ENCODE results near the gene DENND4C.

Gene DENND4C

GRCh38 chr9:19372567-19372966, 142.1 kb downstream of the DENND4C start:
- TF ChIP-seq CTCF (conservative IDR thresholded peaks at IDR 0.05; ENCODE audit: low read depth, low read length): no peak
- DNase-seq (ENCODE audit: low read depth): no peak
- no peak overlapping the region for H3K4me3 ChIP-seq (ENCODE audit: low read depth, low read length)

GRCh38 chr9:19373527-19373926, 143.0 kb downstream of the DENND4C start:
- DNase-seq (ENCODE audit: low read depth): no peak
- no peak overlapping the region for H3K4me3 ChIP-seq (ENCODE audit: low read depth, low read length)
- TF ChIP-seq CTCF (conservative IDR thresholded peaks at IDR 0.05; ENCODE audit: low read depth, low read length): no peak

- no peak overlapping the region for H3K4me3 ChIP-seq (ENCODE audit: low read depth, low read length)
- TF ChIP-seq CTCF (conservative IDR thresholded peaks at IDR 0.05; ENCODE audit: low read depth, low read length): no peak
- DNase-seq (ENCODE audit: low read depth): peak; percentile 37
Measured at GRCh38 chr9:19375538-19375937, 145.0 kb downstream of the DENND4C start.

GRCh38 chr9:19376931-19377330, 146.4 kb downstream of the DENND4C start:
- no peak overlapping the region for H3K4me3 ChIP-seq (ENCODE audit: low read depth, low read length)
- no peak for TF ChIP-seq CTCF (conservative IDR thresholded peaks at IDR 0.05; ENCODE audit: low read depth, low read length)

GRCh38 chr9:19378164-19378563, 147.7 kb downstream of the DENND4C start:
- DNase-seq (ENCODE audit: low read depth): no peak
- TF ChIP-seq CTCF (conservative IDR thresholded peaks at IDR 0.05; ENCODE audit: low read depth, low read length): no peak
- peak overlapping the region; percentile 83 for H3K4me3 ChIP-seq (ENCODE audit: low read depth, low read length)

More at GRCh38 chr9:19376931-19377330, 146.4 kb downstream of the DENND4C start:
- no peak for DNase-seq (ENCODE audit: low read depth)

- peak overlapping the region; percentile 83 for H3K4me3 ChIP-seq (ENCODE audit: low read depth, low read length)
Measured at GRCh38 chr9:19378647-19379046, 148.2 kb downstream of the DENND4C start.

More at GRCh38 chr9:19378647-19379046, 148.2 kb downstream of the DENND4C start:
- TF ChIP-seq CTCF (conservative IDR thresholded peaks at IDR 0.05; ENCODE audit: low read depth, low read length): no peak
- DNase-seq (ENCODE audit: low read depth): no peak

Measured in choroid plexus epithelial cell (primary cell).